Activated naive CD4-positive, alpha-beta T cell (primary cell): Measurements from ENCODE around the gene VGLL3.
"Not testable (repeated sequence)": the region's sequence is repeated elsewhere in the genome, so short reads cannot be mapped to it uniquely, and the experiment has no call there.

Experiments used
- DNase-seq, 4 experiments: peaks; one replicate each; lab custom pipeline; 2025; lab: John Stamatoyannopoulos, UW

Gene VGLL3

GRCh38 chr3:86989611-86990010 is 1.3 kb downstream of the VGLL3 start:
- no peak for DNase-seq

GRCh38 chr3:86989006-86989405 is 1.9 kb downstream of the VGLL3 start:
- no peak for DNase-seq

GRCh38 chr3:86988235-86988634 is 2.7 kb downstream of the VGLL3 start:
- DNase-seq: no peak

GRCh38 chr3:86987421-86987715 is 3.6 kb downstream of the VGLL3 start:
- no peak for DNase-seq

- DNase-seq: no peak
These were observed 4.1 kb downstream of the VGLL3 start for GRCh38 chr3:86986671-86987420.

- no peak for DNase-seq
These were observed 5.6 kb downstream of the VGLL3 start for GRCh38 chr3:86985181-86985826.

GRCh38 chr3:86984271-86984670 is 6.7 kb downstream of the VGLL3 start:
- DNase-seq: no peak

GRCh38 chr3:86982883-86983282 is 8.1 kb downstream of the VGLL3 start:
- no peak for DNase-seq

- DNase-seq: no peak
These were observed 12.8 kb downstream of the VGLL3 start for GRCh38 chr3:86978111-86978551.

GRCh38 chr3:86976219-86976618 is 14.7 kb downstream of the VGLL3 start:
- DNase-seq: no peak

- not testable (repeated sequence) for DNase-seq
These were observed 16.8 kb downstream of the VGLL3 start for GRCh38 chr3:86974177-86974576.

GRCh38 chr3:86973440-86973839 is 17.5 kb downstream of the VGLL3 start:
- DNase-seq: no peak

GRCh38 chr3:86969500-86970189 is 21.3 kb downstream of the VGLL3 start:
- no peak for DNase-seq

GRCh38 chr3:86968244-86968932 is 22.6 kb downstream of the VGLL3 start:
- DNase-seq: no peak

GRCh38 chr3:86967062-86967461 is 23.9 kb downstream of the VGLL3 start:
- DNase-seq: no peak

- no peak for DNase-seq
These were observed 25.8 kb downstream of the VGLL3 start for GRCh38 chr3:86965166-86965565.

GRCh38 chr3:86963611-86964010 is 27.3 kb downstream of the VGLL3 start:
- DNase-seq: no peak

- no peak for DNase-seq
These were observed 29.7 kb downstream of the VGLL3 start for GRCh38 chr3:86961297-86961696.

- DNase-seq: no peak
These were observed 30.4 kb downstream of the VGLL3 start for GRCh38 chr3:86960550-86960949.

GRCh38 chr3:86958534-86958933 is 32.4 kb downstream of the VGLL3 start:
- DNase-seq: no peak

GRCh38 chr3:86954747-86955146 is 36.2 kb downstream of the VGLL3 start:
- no peak for DNase-seq

GRCh38 chr3:86954226-86954625 is 36.7 kb downstream of the VGLL3 start:
- no peak for DNase-seq

GRCh38 chr3:86951322-86951721 is 39.6 kb downstream of the VGLL3 start:
- DNase-seq: no peak
